Naive B cell (primary cell): ENCODE results near the gene EEF1A1. TPM values are rescaled to one million over a fixed set of nuclear protein-coding genes. Genes with fewer than 3 reads are reported as not detected.
"Not testable (repeated sequence)": the region's sequence is repeated elsewhere in the genome, so short reads cannot be mapped to it uniquely, and the experiment has no call there.

Experiments
- ATAC-seq, 2 donors: fragments of 150-1000 bp; cut with Tn5 transposase; 2 replicates each; pipeline ENCODE4 v1.10.0; 2021; ENCODE audit warnings: low read depth in 2 of 2, mild to moderate bottlenecking in 2 of 2, moderate library complexity in 2 of 2
- DNase-seq: peaks from one replicate; pipeline ENCODE4 v3.0.0; 2022
- H3K27ac Mint-ChIP-seq, 6 donors: one replicate each; pipeline ENCODE4 v1.8.0; 2020 to 2022; ENCODE audit warnings: mild to moderate bottlenecking in 6 of 6, mixed read lengths in 6 of 6, moderate library complexity in 5 of 6, inconsistent platforms in 2 of 6
- H3K27me3 Mint-ChIP-seq, 3 donors: one replicate each; pipeline ENCODE4 v1.8.0; 2021 to 2022; ENCODE audit warnings: mixed read lengths in 3 of 3, mild to moderate bottlenecking in 1 of 3
- H3K36me3 Mint-ChIP-seq, 2 donors: one replicate each; pipeline ENCODE4 v1.8.0; 2020 to 2022; ENCODE audit warnings: mixed read lengths in 2 of 2, inconsistent platforms in 1 of 2, mild to moderate bottlenecking in 1 of 2
- H3K4me1 Mint-ChIP-seq, 3 donors: one replicate each; pipeline ENCODE4 v1.8.0; 2020 to 2022; ENCODE audit warnings: mixed read lengths in 3 of 3, inconsistent platforms in 1 of 3, mild to moderate bottlenecking in 1 of 3, moderate library complexity in 1 of 3
- H3K4me3 Mint-ChIP-seq, 8 donors: one replicate each; pipeline ENCODE4 v1.8.0; 2020 to 2022; ENCODE audit warnings: mild to moderate bottlenecking in 8 of 8, mixed read lengths in 8 of 8, moderate library complexity in 8 of 8, inconsistent platforms in 2 of 8
- H3K9me3 Mint-ChIP-seq, 7 donors: one replicate each; pipeline ENCODE4 v1.8.0; 2020 to 2022; ENCODE audit warnings: mixed read lengths in 7 of 7, mild to moderate bottlenecking in 5 of 7, inconsistent platforms in 2 of 7, moderate library complexity in 1 of 7
- polyA plus RNA-seq, 6 donors: library from polyadenylated mRNA; unstranded; fragments of 300-500 nt; fragmentation: Illumina TruSeq; gene quantifications; one replicate each; pipeline ENCODE4 v1.2.3, GENCODE V29; 2021; ENCODE audit warnings: low read depth in 6 of 6

Gene EEF1A1
- polyA plus RNA-seq, 6 donors from 2014 or later: 7,111 to 10,868 (median 8,890) TPM

GRCh38 chr6:73508776-73509175, 12.1 kb downstream of the EEF1A1 start:
- ATAC-seq: no peak
- no peak overlapping the region for H3K4me3 Mint-ChIP-seq
- no peak for DNase-seq
- peaks cover 0 to 6% of the 10 kb centered on the region in 2 donors for H3K36me3 Mint-ChIP-seq
- H3K27ac Mint-ChIP-seq: no peak overlapping the region
- H3K4me1 Mint-ChIP-seq: peaks cover 0 to 23% (median 19%) of the 10 kb centered on the region in 3 donors
- H3K9me3 Mint-ChIP-seq: no peaks in the 10 kb centered on the region
- H3K27me3 Mint-ChIP-seq: no peaks in the 10 kb centered on the region

GRCh38 chr6:73506246-73506645, 14.6 kb downstream of the EEF1A1 start:
- H3K4me3 Mint-ChIP-seq: no peak overlapping the region
- H3K36me3 Mint-ChIP-seq: peaks cover 0 to 8% of the 10 kb centered on the region in 2 donors
- H3K27me3 Mint-ChIP-seq: no peaks in the 10 kb centered on the region
- peaks cover 0 to 13% (median 12%) of the 10 kb centered on the region in 3 donors for H3K4me1 Mint-ChIP-seq
- H3K9me3 Mint-ChIP-seq: no peaks in the 10 kb centered on the region
- H3K27ac Mint-ChIP-seq: no peak overlapping the region
- no peak for ATAC-seq
- DNase-seq: no peak

GRCh38 chr6:73505705-73506104, 15.1 kb downstream of the EEF1A1 start:
- not testable (repeated sequence) for DNase-seq, H3K9me3 Mint-ChIP-seq, H3K27me3 Mint-ChIP-seq, H3K27ac Mint-ChIP-seq, ATAC-seq, H3K36me3 Mint-ChIP-seq, H3K4me3 Mint-ChIP-seq
- H3K4me1 Mint-ChIP-seq: peaks cover 0 to 11% (median 7%) of the 10 kb centered on the region in 3 donors

- Mint-ChIP-seq H3K36me3 (peaks cover 0 to 8% of the 10 kb centered on the region in 2 donors), H3K4me1 (peaks cover 0 to 10% (median 3%) of the 10 kb centered on the region in 3 donors), H3K4me3 (no peak overlapping the region), H3K27me3 (no peaks in the 10 kb centered on the region), H3K27ac (no peak overlapping the region), H3K9me3 (no peaks in the 10 kb centered on the region)
- no peak for ATAC-seq
- no peak for DNase-seq
Observed at GRCh38 chr6:73505142-73505541, 15.7 kb downstream of the EEF1A1 start.

GRCh38 chr6:73504160-73504559, 16.7 kb downstream of the EEF1A1 start:
- ATAC-seq: no peak
- no peak for DNase-seq
- Mint-ChIP-seq H3K36me3 (peaks cover 0 to 8% of the 10 kb centered on the region in 2 donors), H3K27ac (peak overlapping the region in 4 of 6 donors; percentile 38 to 94 (median 46)), H3K4me3 (no peak overlapping the region), H3K4me1 (peaks cover 0 to 6% (median 0%) of the 10 kb centered on the region in 3 donors), H3K9me3 (no peaks in the 10 kb centered on the region), H3K27me3 (no peaks in the 10 kb centered on the region)

GRCh38 chr6:73503027-73503772, 17.6 kb downstream of the EEF1A1 start:
- ATAC-seq: no peak
- no peaks in the 10 kb centered on the region for H3K27me3 Mint-ChIP-seq
- no peaks in the 10 kb centered on the region for H3K9me3 Mint-ChIP-seq
- H3K36me3 Mint-ChIP-seq: peaks cover 0 to 8% of the 10 kb centered on the region in 2 donors
- H3K4me3 Mint-ChIP-seq: no peak overlapping the region
- H3K4me1 Mint-ChIP-seq: peaks cover 0 to 6% (median 0%) of the 10 kb centered on the region in 3 donors
- no peak for DNase-seq
- peak overlapping the region in 4 of 6 donors; percentile 11 to 94 (median 28) for H3K27ac Mint-ChIP-seq

- ATAC-seq (no peak), DNase-seq (no peak)
- Mint-ChIP-seq H3K36me3 (peaks cover 0 to 7% of the 10 kb centered on the region in 2 donors), H3K27me3 (no peaks in the 10 kb centered on the region), H3K4me3 (no peak overlapping the region), H3K9me3 (no peaks in the 10 kb centered on the region), H3K27ac (peak overlapping the region in 2 of 6 donors; percentile 16 to 42), H3K4me1 (no peaks in the 10 kb centered on the region)
Observed at GRCh38 chr6:73497915-73498314, 22.9 kb downstream of the EEF1A1 start.

GRCh38 chr6:73491377-73491776, 29.5 kb downstream of the EEF1A1 start:
- no peak for ATAC-seq
- H3K4me1 Mint-ChIP-seq: peaks cover 0 to 5% (median 0%) of the 10 kb centered on the region in 3 donors
- H3K36me3 Mint-ChIP-seq: peaks cover 0 to 5% of the 10 kb centered on the region in 2 donors
- no peak overlapping the region for H3K4me3 Mint-ChIP-seq
- H3K27ac Mint-ChIP-seq: no peak overlapping the region
- H3K9me3 Mint-ChIP-seq: peaks cover 0 to 2% (median 0%) of the 10 kb centered on the region in 7 donors
- no peaks in the 10 kb centered on the region for H3K27me3 Mint-ChIP-seq
- no peak for DNase-seq

- Mint-ChIP-seq H3K4me1 (peaks cover 0 to 5% (median 0%) of the 10 kb centered on the region in 3 donors), H3K27ac (peak overlapping the region in 3 of 6 donors; percentile 9 to 62 (median 39)), H3K9me3 (peaks cover 0 to 2% (median 0%) of the 10 kb centered on the region in 7 donors), H3K36me3 (peaks cover 0 to 11% of the 10 kb centered on the region in 2 donors), H3K4me3 (peak overlapping the region in 1 of 8 donors; percentile 47), H3K27me3 (no peaks in the 10 kb centered on the region)
- ATAC-seq (no peak), DNase-seq (no peak)
Observed at GRCh38 chr6:73487473-73487872, 33.4 kb downstream of the EEF1A1 start.

GRCh38 chr6:73484438-73484837, 36.4 kb downstream of the EEF1A1 start:
- Mint-ChIP-seq H3K4me3 (no peak overlapping the region), H3K36me3 (peaks cover 8 to 24% of the 10 kb centered on the region in 2 donors), H3K27ac (peak overlapping the region in 1 of 6 donors; percentile 39), H3K9me3 (peaks cover 0 to 2% (median 0%) of the 10 kb centered on the region in 7 donors), H3K27me3 (no peaks in the 10 kb centered on the region), H3K4me1 (peaks cover 0 to 3% (median 0%) of the 10 kb centered on the region in 3 donors)
- ATAC-seq (no peak), DNase-seq (no peak)

GRCh38 chr6:73481969-73482368, 38.9 kb downstream of the EEF1A1 start:
- H3K4me3 Mint-ChIP-seq: no peak overlapping the region
- H3K9me3 Mint-ChIP-seq: no peaks in the 10 kb centered on the region
- no peaks in the 10 kb centered on the region for H3K4me1 Mint-ChIP-seq
- no peak overlapping the region for H3K27ac Mint-ChIP-seq
- no peak for ATAC-seq
- no peaks in the 10 kb centered on the region for H3K27me3 Mint-ChIP-seq
- H3K36me3 Mint-ChIP-seq: peaks cover 8 to 18% of the 10 kb centered on the region in 2 donors
- no peak for DNase-seq

- H3K9me3 Mint-ChIP-seq: no peaks in the 10 kb centered on the region
- H3K4me3 Mint-ChIP-seq: no peak overlapping the region
- H3K27ac Mint-ChIP-seq: no peak overlapping the region
- H3K36me3 Mint-ChIP-seq: peaks cover 8 to 17% of the 10 kb centered on the region in 2 donors
- DNase-seq (no peak), ATAC-seq (no peak)
- no peaks in the 10 kb centered on the region for H3K27me3 Mint-ChIP-seq
- peaks cover 3 to 5% (median 4%) of the 10 kb centered on the region in 3 donors for H3K4me1 Mint-ChIP-seq
Observed at GRCh38 chr6:73477407-73477806, 43.4 kb downstream of the EEF1A1 start.

- peaks cover 8 to 11% (median 9%) of the 10 kb centered on the region in 3 donors for H3K4me1 Mint-ChIP-seq
- peaks cover 8 to 14% of the 10 kb centered on the region in 2 donors for H3K36me3 Mint-ChIP-seq
- no peaks in the 10 kb centered on the region for H3K27me3 Mint-ChIP-seq
- no peak overlapping the region for H3K27ac Mint-ChIP-seq
- DNase-seq (no peak), ATAC-seq (no peak)
- H3K4me3 Mint-ChIP-seq: no peak overlapping the region
- H3K9me3 Mint-ChIP-seq: no peaks in the 10 kb centered on the region
Observed at GRCh38 chr6:73476723-73477122, 44.1 kb downstream of the EEF1A1 start.

- ATAC-seq (peak; percentile 100), DNase-seq (peak; percentile 68)
- no peaks in the 10 kb centered on the region for H3K27me3 Mint-ChIP-seq
- H3K4me1 Mint-ChIP-seq: peaks cover 14 to 25% (median 19%) of the 10 kb centered on the region in 3 donors
- H3K36me3 Mint-ChIP-seq: peaks cover 4 to 10% of the 10 kb centered on the region in 2 donors
- peak overlapping the region; percentile 74 to 98 (median 82) for H3K27ac Mint-ChIP-seq
- no peaks in the 10 kb centered on the region for H3K9me3 Mint-ChIP-seq
- H3K4me3 Mint-ChIP-seq: peak overlapping the region; percentile 57 to 83 (median 68)
Observed at GRCh38 chr6:73471686-73472290, 49.0 kb downstream of the EEF1A1 start.
